ENCODE data around the gene KHNYN.
"Not testable (repeated sequence)": the region's sequence is repeated elsewhere in the genome, so short reads cannot be mapped to it uniquely, and the experiment has no call there.

Gene KHNYN

GRCh38 chr14:24481622-24482324 is 52.0 kb downstream of the KHNYN start:
- DNase-seq, result peak; percentile 54

DNA sequence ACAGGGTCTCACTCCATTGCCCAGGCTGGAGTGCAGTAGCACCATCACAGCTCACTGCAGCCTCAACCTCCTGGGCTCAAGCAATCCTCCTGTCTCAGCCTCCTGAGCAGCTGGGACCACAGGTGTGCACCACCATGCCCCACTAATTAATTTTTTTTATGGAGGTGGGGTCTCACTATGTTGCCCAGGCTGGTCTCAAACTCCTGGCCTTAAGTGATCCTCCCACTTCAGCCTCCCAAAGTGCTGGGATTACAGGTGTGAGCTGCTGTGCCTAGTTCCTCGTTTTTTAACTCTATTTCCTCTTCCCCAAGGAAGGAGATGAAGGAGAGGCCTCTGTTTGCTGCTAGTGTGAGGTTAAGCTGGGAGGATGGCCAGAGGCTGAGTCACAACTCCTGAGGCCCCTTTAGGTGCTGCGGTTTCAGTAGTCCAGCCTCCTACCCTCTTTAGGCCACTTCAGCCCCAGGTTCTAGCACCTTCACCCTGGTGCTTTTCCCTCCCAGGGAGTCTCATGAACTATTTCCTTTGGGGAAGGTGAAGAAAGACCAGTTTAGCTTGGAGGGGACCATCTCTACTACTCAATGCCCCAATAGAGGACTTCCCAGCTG is 53.0 kb downstream of the KHNYN start:
- DNase-seq, result not testable (repeated sequence)

DNA sequence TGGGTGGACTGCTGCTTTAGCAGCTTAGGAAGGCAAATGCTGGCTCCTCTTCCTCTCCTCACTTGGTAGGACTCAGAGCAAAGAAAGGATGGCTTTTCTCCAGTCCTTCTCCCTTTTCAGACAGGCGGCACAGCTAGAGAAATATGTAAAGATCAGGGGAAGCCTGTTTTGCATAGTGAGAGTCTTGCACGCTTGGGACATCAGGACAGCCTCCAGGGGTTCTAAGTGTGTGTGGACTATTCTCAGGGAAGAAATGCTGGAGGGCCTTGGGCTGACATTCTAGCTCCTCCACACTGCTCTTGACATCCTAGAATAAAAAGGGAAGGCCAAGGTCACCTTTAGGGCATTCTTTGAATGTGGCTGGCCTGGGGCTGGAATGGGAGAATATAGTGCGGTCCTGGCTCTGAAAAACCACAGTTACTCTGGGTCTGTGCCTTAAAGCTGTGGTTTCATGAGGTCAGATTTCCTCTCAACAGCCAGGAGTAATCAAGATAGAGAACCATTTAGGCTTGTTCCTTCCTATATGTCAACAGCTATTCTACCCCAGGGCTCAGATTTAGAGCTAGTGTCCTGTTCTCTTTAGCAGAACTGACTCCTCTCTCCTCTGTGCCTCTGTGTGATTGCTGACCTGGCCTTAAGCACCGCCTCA is 54.0 kb downstream of the KHNYN start:
- DNase-seq, result peak; percentile 53
